ENCODE results near the gene STX8. TPM values are rescaled to one million over a fixed set of nuclear protein-coding genes. Genes with fewer than 3 reads are reported as not detected.

STX8 gene
- total RNA-seq, 2 experiments from 2014 or later, result 75.2 to 75.8 TPM

GRCh38 chr17:9432134-9432885, 143.3 kb downstream of the STX8 start:
- Mint-ChIP-seq H3K4me1 (ENCODE audit: low read depth) (peaks cover 21% of the 10 kb centered on the region), H3K27me3 (no peaks in the 10 kb centered on the region), H3K27ac (no peak overlapping the region), H3K4me3 (no peak overlapping the region), H3K9me3 (no peaks in the 10 kb centered on the region), H3K36me3 (peaks cover 4% of the 10 kb centered on the region)
- ChIA-PET POLR2A (interaction anchor here (1.3 kb wide), 1 partner anchor 143 kb away, joined by 4 read pairs; no protein-coding TSS in a partner anchor), CTCF (interaction anchor here (1.1 kb wide), 1 partner anchor 30 kb away, joined by 4 read pairs; no protein-coding TSS in a partner anchor)
- DNase-seq, result no peak
- intact Hi-C loops (cut with micrococcal nuclease), result no loop called here

- H3K27ac Mint-ChIP-seq, result no peak overlapping the region
- ChIA-PET CTCF (no interaction called here), POLR2A (no interaction called here)
- no peaks in the 10 kb centered on the region for H3K9me3 Mint-ChIP-seq
- H3K4me3 Mint-ChIP-seq, result no peak overlapping the region
- H3K36me3 Mint-ChIP-seq, result peaks cover 4% of the 10 kb centered on the region
- no peaks in the 10 kb centered on the region for H3K27me3 Mint-ChIP-seq
- no peak for DNase-seq
- H3K4me1 Mint-ChIP-seq (ENCODE audit: low read depth), result peaks cover 21% of the 10 kb centered on the region
- intact Hi-C loops (cut with micrococcal nuclease), result no loop called here
Observed at GRCh38 chr17:9431620-9432019, 144.0 kb downstream of the STX8 start.

GRCh38 chr17:9427465-9428315, 147.9 kb downstream of the STX8 start:
- H3K27ac Mint-ChIP-seq, result no peak overlapping the region
- intact Hi-C loops (cut with micrococcal nuclease), result no loop called here
- CTCF ChIA-PET, result no interaction called here
- H3K36me3 Mint-ChIP-seq, result peaks cover 3% of the 10 kb centered on the region
- H3K27me3 Mint-ChIP-seq, result no peaks in the 10 kb centered on the region
- peaks cover 5% of the 10 kb centered on the region for H3K4me1 Mint-ChIP-seq (ENCODE audit: low read depth)
- H3K9me3 Mint-ChIP-seq, result no peaks in the 10 kb centered on the region
- DNase-seq, result no peak
- POLR2A ChIA-PET, result no interaction called here
- H3K4me3 Mint-ChIP-seq, result no peak overlapping the region

- H3K27me3 Mint-ChIP-seq, result no peaks in the 10 kb centered on the region
- H3K4me1 Mint-ChIP-seq (ENCODE audit: low read depth), result no peaks in the 10 kb centered on the region
- H3K36me3 Mint-ChIP-seq, result peaks cover 12% of the 10 kb centered on the region
- H3K9me3 Mint-ChIP-seq, result no peaks in the 10 kb centered on the region
- ChIA-PET CTCF (no interaction called here), POLR2A (no interaction called here)
- H3K4me3 Mint-ChIP-seq, result no peak overlapping the region
- no peak overlapping the region for H3K27ac Mint-ChIP-seq
- no peak for DNase-seq
- intact Hi-C loops (cut with micrococcal nuclease), result no loop called here
Observed at GRCh38 chr17:9424071-9424640, 151.5 kb downstream of the STX8 start.

- intact Hi-C loops (cut with micrococcal nuclease), result no loop called here
- ChIA-PET POLR2A (no interaction called here), CTCF (no interaction called here)
- no peaks in the 10 kb centered on the region for H3K27me3 Mint-ChIP-seq
- no peak for DNase-seq
- peaks cover 16% of the 10 kb centered on the region for H3K36me3 Mint-ChIP-seq
- H3K9me3 Mint-ChIP-seq, result no peaks in the 10 kb centered on the region
- no peak overlapping the region for H3K27ac Mint-ChIP-seq
- no peak overlapping the region for H3K4me3 Mint-ChIP-seq
- H3K4me1 Mint-ChIP-seq (ENCODE audit: low read depth), result peaks cover 3% of the 10 kb centered on the region
Observed at GRCh38 chr17:9421525-9421924, 154.1 kb downstream of the STX8 start.

- peaks cover 3% of the 10 kb centered on the region for H3K4me1 Mint-ChIP-seq (ENCODE audit: low read depth)
- POLR2A ChIA-PET, result no interaction called here
- no peaks in the 10 kb centered on the region for H3K27me3 Mint-ChIP-seq
- no peak for DNase-seq
- H3K27ac Mint-ChIP-seq, result no peak overlapping the region
- intact Hi-C loops (cut with micrococcal nuclease), result no loop called here
- CTCF ChIA-PET, result interaction anchor here (0.7 to 1.0 kb wide), 2 partner anchors 18 to 102 kb away, joined by 3 read pairs; no protein-coding TSS in a partner anchor
- peaks cover 18% of the 10 kb centered on the region for H3K36me3 Mint-ChIP-seq
- H3K9me3 Mint-ChIP-seq, result no peaks in the 10 kb centered on the region
- H3K4me3 Mint-ChIP-seq, result no peak overlapping the region
Observed at GRCh38 chr17:9419932-9420453, 155.6 kb downstream of the STX8 start.

- Mint-ChIP-seq H3K27me3 (no peaks in the 10 kb centered on the region), H3K4me1 (ENCODE audit: low read depth) (peaks cover 3% of the 10 kb centered on the region), H3K9me3 (no peaks in the 10 kb centered on the region), H3K36me3 (peaks cover 6% of the 10 kb centered on the region), H3K27ac (no peak overlapping the region), H3K4me3 (no peak overlapping the region)
- DNase-seq, result no peak
- ChIA-PET POLR2A (no interaction called here), CTCF (interaction anchor here (1.3 kb wide), 1 partner anchor 12 kb away, joined by 3 read pairs; no protein-coding TSS in a partner anchor)
- intact Hi-C loops (cut with micrococcal nuclease), result no loop called here
Observed at GRCh38 chr17:9414471-9414870, 161.1 kb downstream of the STX8 start.

GRCh38 chr17:9410737-9411136, 164.9 kb downstream of the STX8 start:
- no peak for DNase-seq
- H3K27me3 Mint-ChIP-seq, result no peaks in the 10 kb centered on the region
- intact Hi-C loops (cut with micrococcal nuclease), result no loop called here
- no peak overlapping the region for H3K4me3 Mint-ChIP-seq
- CTCF ChIA-PET, result interaction anchor here (0.6 kb wide), 1 partner anchor 75 kb away, joined by 3 read pairs; no protein-coding TSS in a partner anchor
- H3K27ac Mint-ChIP-seq, result no peak overlapping the region
- H3K4me1 Mint-ChIP-seq (ENCODE audit: low read depth), result no peaks in the 10 kb centered on the region
- POLR2A ChIA-PET, result no interaction called here
- peaks cover under 1% of the 10 kb centered on the region for H3K36me3 Mint-ChIP-seq
- H3K9me3 Mint-ChIP-seq, result no peaks in the 10 kb centered on the region

GRCh38 chr17:9410301-9410700, 165.3 kb downstream of the STX8 start:
- Mint-ChIP-seq H3K27ac (no peak overlapping the region), H3K36me3 (no peaks in the 10 kb centered on the region)
- CTCF ChIA-PET, result no interaction called here

GRCh38 chr17:9409878-9410277, 165.7 kb downstream of the STX8 start:
- H3K27ac Mint-ChIP-seq, result no peak overlapping the region
- intact Hi-C loops (cut with micrococcal nuclease), result loop anchor here (10.0 kb wide), 1 partner anchor 105 kb away; no protein-coding TSS in a partner anchor
- no peaks in the 10 kb centered on the region for H3K4me1 Mint-ChIP-seq (ENCODE audit: low read depth)
- no peaks in the 10 kb centered on the region for H3K27me3 Mint-ChIP-seq
- ChIA-PET CTCF (no interaction called here), POLR2A (no interaction called here)
- no peak overlapping the region for H3K4me3 Mint-ChIP-seq
- no peak for DNase-seq
- H3K9me3 Mint-ChIP-seq, result no peaks in the 10 kb centered on the region
- H3K36me3 Mint-ChIP-seq, result no peaks in the 10 kb centered on the region

More at GRCh38 chr17:9410301-9410700, 165.3 kb downstream of the STX8 start:
- Mint-ChIP-seq H3K4me3 (no peak overlapping the region), H3K27me3 (no peaks in the 10 kb centered on the region), H3K4me1 (ENCODE audit: low read depth) (no peaks in the 10 kb centered on the region), H3K9me3 (no peaks in the 10 kb centered on the region)
- POLR2A ChIA-PET, result no interaction called here
- DNase-seq, result no peak
- intact Hi-C loops (cut with micrococcal nuclease), result no loop called here

GRCh38 chr17:9408868-9409829, 166.5 kb downstream of the STX8 start:
- Mint-ChIP-seq H3K36me3 (no peaks in the 10 kb centered on the region), H3K9me3 (no peaks in the 10 kb centered on the region), H3K27ac (no peak overlapping the region), H3K4me1 (ENCODE audit: low read depth) (no peaks in the 10 kb centered on the region), H3K27me3 (no peaks in the 10 kb centered on the region), H3K4me3 (no peak overlapping the region)
- POLR2A ChIA-PET, result no interaction called here
- CTCF ChIA-PET, result no interaction called here
- no peak for DNase-seq
- intact Hi-C loops (cut with micrococcal nuclease), result loop anchor here (10.0 kb wide), 1 partner anchor 106 kb away; no protein-coding TSS in a partner anchor

All from activated CD4-positive, alpha-beta memory T cell treated with anti-CD3 and anti-CD28 coated beads for 36 hours (primary cell).